SK-N-SH treated with all-trans-retinoic acid at 6 μM for 48 hours (cell line): ENCODE results near the gene RAMAC.

Experiments
- ARNTL ChIP-seq: fragments of 450-650 bp; formaldehyde crosslinking; IDR thresholded peaks from 2 replicates; pipeline ENCODE4 v1.5.0; 2020; ENCODE audit warnings: low read depth, mild to moderate bottlenecking, moderate library complexity, borderline replicate concordance
- BACH2 ChIP-seq: fragments of 250-450 bp; sonication (Bioruptor Pico); IDR thresholded peaks from 2 replicates; pipeline ENCODE4 v1.9.0; 2021; ENCODE audit warnings: mild to moderate bottlenecking, borderline replicate concordance
- CSDC2 ChIP-seq: fragments of 250-450 bp; sonication (Bioruptor Pico); IDR thresholded peaks from 2 replicates; pipeline ENCODE4 v1.5.0; 2020; ENCODE audit warnings: mild to moderate bottlenecking, moderate library complexity
- GLIS3 ChIP-seq: fragments of 250-450 bp; sonication (Bioruptor Pico); IDR thresholded peaks from 2 replicates; pipeline ENCODE4 v1.5.0; 2020; ENCODE audit warnings: mild to moderate bottlenecking, moderate library complexity
- ISL1 ChIP-seq: fragments of 250-450 bp; sonication (Bioruptor Pico); IDR thresholded peaks from 2 replicates; pipeline ENCODE4 v2.1.2; 2022; ENCODE audit warnings: mild to moderate bottlenecking, moderate library complexity
- OSR1 ChIP-seq: fragments of 250-450 bp; sonication (Bioruptor Pico); IDR thresholded peaks from 2 replicates; pipeline ENCODE4 v1.8.0; 2022; ENCODE audit warnings: moderate library complexity, mild to moderate bottlenecking, inconsistent platforms
- RARB ChIP-seq: fragments of 250-450 bp; sonication (Bioruptor Pico); IDR thresholded peaks from 2 replicates; pipeline ENCODE4 v1.8.0; 2021; ENCODE audit warnings: mild to moderate bottlenecking, moderate library complexity
- SNAI2 ChIP-seq: fragments of 250-450 bp; sonication (Bioruptor Pico); IDR thresholded peaks from 2 replicates; pipeline ENCODE4 v1.5.0; 2020; ENCODE audit warnings: mild to moderate bottlenecking, moderate library complexity
- TOX ChIP-seq: fragments of 250-450 bp; sonication (Bioruptor Pico); IDR thresholded peaks from 2 replicates; pipeline ENCODE4 v1.8.0; 2021; ENCODE audit warnings: mild to moderate bottlenecking, moderate library complexity, borderline replicate concordance
- ZFP3 ChIP-seq: fragments of 250-450 bp; sonication (Bioruptor Pico); IDR thresholded peaks from 2 replicates; pipeline ENCODE4 v1.5.0; 2020; ENCODE audit warnings: mild to moderate bottlenecking, moderate library complexity
- ZFP30 ChIP-seq: fragments of 450-650 bp; formaldehyde crosslinking; IDR thresholded peaks from 2 replicates; pipeline ENCODE4 v1.5.0; 2022; ENCODE audit warnings: mild to moderate bottlenecking, moderate library complexity
- ZNF565 ChIP-seq: fragments of 450-650 bp; formaldehyde crosslinking; conservative IDR thresholded peaks from 2 replicates; pipeline ENCODE4 v1.5.0; 2020; ENCODE audit warnings: low read depth, mild to moderate bottlenecking, moderate library complexity
- TF ChIP-seq, protein P1 (sequence below): fragments of 250-450 bp; sonication (Bioruptor Pico); IDR thresholded peaks from 2 replicates; pipeline ENCODE4 v1.8.0; 2020; ENCODE audit warnings: mild to moderate bottlenecking, moderate library complexity, borderline replicate concordance

- TF ChIP-seq, protein P1, sequence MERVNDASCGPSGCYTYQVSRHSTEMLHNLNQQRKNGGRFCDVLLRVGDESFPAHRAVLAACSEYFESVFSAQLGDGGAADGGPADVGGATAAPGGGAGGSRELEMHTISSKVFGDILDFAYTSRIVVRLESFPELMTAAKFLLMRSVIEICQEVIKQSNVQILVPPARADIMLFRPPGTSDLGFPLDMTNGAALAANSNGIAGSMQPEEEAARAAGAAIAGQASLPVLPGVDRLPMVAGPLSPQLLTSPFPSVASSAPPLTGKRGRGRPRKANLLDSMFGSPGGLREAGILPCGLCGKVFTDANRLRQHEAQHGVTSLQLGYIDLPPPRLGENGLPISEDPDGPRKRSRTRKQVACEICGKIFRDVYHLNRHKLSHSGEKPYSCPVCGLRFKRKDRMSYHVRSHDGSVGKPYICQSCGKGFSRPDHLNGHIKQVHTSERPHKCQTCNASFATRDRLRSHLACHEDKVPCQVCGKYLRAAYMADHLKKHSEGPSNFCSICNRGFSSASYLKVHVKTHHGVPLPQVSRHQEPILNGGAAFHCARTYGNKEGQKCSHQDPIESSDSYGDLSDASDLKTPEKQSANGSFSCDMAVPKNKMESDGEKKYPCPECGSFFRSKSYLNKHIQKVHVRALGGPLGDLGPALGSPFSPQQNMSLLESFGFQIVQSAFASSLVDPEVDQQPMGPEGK = no peak
- TF ChIP-seq ZFP30 (no peak), ZNF565 (no peak), ISL1 (CRISPR knock-in tag) (no peak), BACH2 (CRISPR knock-in tag) (no peak), ZFP3 (no peak), GLIS3 (CRISPR knock-in tag) (no peak), CSDC2 (no peak), TOX (CRISPR knock-in tag) (no peak), ARNTL (CRISPR knock-in tag) (no peak), RARB (CRISPR knock-in tag) (no peak), OSR1 (no peak), SNAI2 (CRISPR knock-in tag) (no peak)
These were observed 32.4 kb downstream of the RAMAC start for GRCh38 chr15:83018436-83018835.
